ENCODE data around the gene GNAS-AS1.

Gene GNAS-AS1

GRCh38 chr20:58876437-58876836 lies 25.7 kb upstream of the GNAS-AS1 start:
- Histone ChIP-seq H3K36me3 (replicated peaks in 1 of 2; ENCODE audit: control insufficient read depth in 2 of 2, insufficient read depth in 2 of 2, low read length in 2 of 2) (no peaks in the 10 kb centered on the region), H3K9ac (ENCODE audit: low read depth, low read length, poor library complexity) (no peak overlapping the region), H3K79me1 (ENCODE audit: low read depth, low read length) (no peaks in the 10 kb centered on the region), H2BK15ac (ENCODE audit: low read length) (no peak overlapping the region), H3K4me1 (ENCODE audit: control insufficient read depth in 2 of 2, insufficient read depth in 1 of 2, low read depth in 1 of 2, low read length in 2 of 2) (peaks cover 36 to 38% of the 10 kb centered on the region in 2 donors), H3K14ac (ENCODE audit: low read length) (no peak overlapping the region), H2BK120ac (ENCODE audit: low read depth, low read length) (no peak overlapping the region), H4K8ac (ENCODE audit: low read depth, low read length) (no peak overlapping the region), H3K4me2 (ENCODE audit: insufficient read depth, low read length, poor library complexity, severe bottlenecking) (no peak overlapping the region), H3K9me3 (replicated peaks in 1 of 2; ENCODE audit: control insufficient read depth in 2 of 2, insufficient read depth in 1 of 2, low read depth in 1 of 2, low read length in 2 of 2) (no peaks in the 10 kb centered on the region), H3K27me3 (ENCODE audit: control insufficient read depth in 3 of 3, insufficient read depth in 3 of 3, low read depth in 1 of 3, low read length in 3 of 3) (no peaks in the 10 kb centered on the region), H3K4ac (ENCODE audit: low read length) (no peak overlapping the region), H2BK12ac (ENCODE audit: low read length) (no peak overlapping the region), H3K27ac (replicated peaks; ENCODE audit: low read length) (no peak overlapping the region), H3K4me3 (ENCODE audit: low read length in 2 of 2) (no peak overlapping the region), H2AFZ (ENCODE audit: low read length) (peak overlapping the region; percentile 77), H3K18ac (ENCODE audit: low read length) (peak overlapping the region; percentile 29), H4K91ac (ENCODE audit: low read depth, low read length, poor library complexity) (no peak overlapping the region), H3K23ac (ENCODE audit: low read depth, low read length, poor library complexity) (no peak overlapping the region), H2AK5ac (ENCODE audit: low read depth, low read length) (no peak overlapping the region), H2BK5ac (ENCODE audit: low read length) (no peak overlapping the region)
- DNase-seq (ENCODE audit: low spot score) = no peak
- no CpG with 5 or more reads among the region's 7 CpGs for WGBS, 2 donors (ENCODE audit: extremely low coverage in 2 of 2, insufficient read length in 2 of 2, insufficient replicate concordance in 1 of 2)

- H3K27ac ChIP-seq (replicated peaks; ENCODE audit: low read length) = no peak overlapping the region
- no peak overlapping the region for H3K14ac ChIP-seq (ENCODE audit: low read length)
- no peaks in the 10 kb centered on the region for H3K9me3 ChIP-seq (replicated peaks in 1 of 2; ENCODE audit: control insufficient read depth in 2 of 2, insufficient read depth in 1 of 2, low read depth in 1 of 2, low read length in 2 of 2)
- H2BK15ac ChIP-seq (ENCODE audit: low read length) = peak overlapping the region; percentile 30
- no peak for DNase-seq (ENCODE audit: low spot score)
- no peak overlapping the region for H3K4me3 ChIP-seq (ENCODE audit: low read length in 2 of 2)
- no peak overlapping the region for H4K8ac ChIP-seq (ENCODE audit: low read depth, low read length)
- no peaks in the 10 kb centered on the region for H3K36me3 ChIP-seq (replicated peaks in 1 of 2; ENCODE audit: control insufficient read depth in 2 of 2, insufficient read depth in 2 of 2, low read length in 2 of 2)
- H3K4me2 ChIP-seq (ENCODE audit: insufficient read depth, low read length, poor library complexity, severe bottlenecking) = no peak overlapping the region
- peak overlapping the region; percentile 83 for H2AK5ac ChIP-seq (ENCODE audit: low read depth, low read length)
- no peak overlapping the region for H3K4ac ChIP-seq (ENCODE audit: low read length)
- peaks cover 33 to 38% of the 10 kb centered on the region in 2 donors for H3K4me1 ChIP-seq (ENCODE audit: control insufficient read depth in 2 of 2, insufficient read depth in 1 of 2, low read depth in 1 of 2, low read length in 2 of 2)
- WGBS, 2 donors (ENCODE audit: extremely low coverage in 2 of 2, insufficient read length in 2 of 2, insufficient replicate concordance in 1 of 2) = no CpG with 5 or more reads among the region's 12 CpGs
- H3K18ac ChIP-seq (ENCODE audit: low read length) = peak overlapping the region; percentile 60
- H2AFZ ChIP-seq (ENCODE audit: low read length) = peak overlapping the region; percentile 18
- peak overlapping the region; percentile 26 for H2BK12ac ChIP-seq (ENCODE audit: low read length)
- H3K9ac ChIP-seq (ENCODE audit: low read depth, low read length, poor library complexity) = no peak overlapping the region
- no peak overlapping the region for H2BK5ac ChIP-seq (ENCODE audit: low read length)
- no peaks in the 10 kb centered on the region for H3K79me1 ChIP-seq (ENCODE audit: low read depth, low read length)
- no peak overlapping the region for H4K91ac ChIP-seq (ENCODE audit: low read depth, low read length, poor library complexity)
- no peaks in the 10 kb centered on the region for H3K27me3 ChIP-seq (ENCODE audit: control insufficient read depth in 3 of 3, insufficient read depth in 3 of 3, low read depth in 1 of 3, low read length in 3 of 3)
- no peak overlapping the region for H2BK120ac ChIP-seq (ENCODE audit: low read depth, low read length)
- no peak overlapping the region for H3K23ac ChIP-seq (ENCODE audit: low read depth, low read length, poor library complexity)
Observed at GRCh38 chr20:58875541-58876134, 24.9 kb upstream of the GNAS-AS1 start.

GRCh38 chr20:58875111-58875510 lies 24.4 kb upstream of the GNAS-AS1 start:
- Histone ChIP-seq H2BK5ac (ENCODE audit: low read length) (no peak overlapping the region), H3K18ac (ENCODE audit: low read length) (no peak overlapping the region), H2AK5ac (ENCODE audit: low read depth, low read length) (peak overlapping the region; percentile 83), H3K4me1 (ENCODE audit: control insufficient read depth in 2 of 2, insufficient read depth in 1 of 2, low read depth in 1 of 2, low read length in 2 of 2) (peaks cover 33 to 38% of the 10 kb centered on the region in 2 donors), H3K23ac (ENCODE audit: low read depth, low read length, poor library complexity) (no peak overlapping the region), H3K27ac (replicated peaks; ENCODE audit: low read length) (no peak overlapping the region), H4K91ac (ENCODE audit: low read depth, low read length, poor library complexity) (no peak overlapping the region), H2BK120ac (ENCODE audit: low read depth, low read length) (no peak overlapping the region), H3K9ac (ENCODE audit: low read depth, low read length, poor library complexity) (no peak overlapping the region), H2BK15ac (ENCODE audit: low read length) (no peak overlapping the region), H3K27me3 (ENCODE audit: control insufficient read depth in 3 of 3, insufficient read depth in 3 of 3, low read depth in 1 of 3, low read length in 3 of 3) (no peaks in the 10 kb centered on the region), H3K4me3 (ENCODE audit: low read length in 2 of 2) (no peak overlapping the region), H2BK12ac (ENCODE audit: low read length) (no peak overlapping the region), H4K8ac (ENCODE audit: low read depth, low read length) (no peak overlapping the region), H3K4ac (ENCODE audit: low read length) (no peak overlapping the region), H3K4me2 (ENCODE audit: insufficient read depth, low read length, poor library complexity, severe bottlenecking) (no peak overlapping the region), H3K9me3 (replicated peaks in 1 of 2; ENCODE audit: control insufficient read depth in 2 of 2, insufficient read depth in 1 of 2, low read depth in 1 of 2, low read length in 2 of 2) (no peaks in the 10 kb centered on the region), H3K36me3 (replicated peaks in 1 of 2; ENCODE audit: control insufficient read depth in 2 of 2, insufficient read depth in 2 of 2, low read length in 2 of 2) (no peaks in the 10 kb centered on the region), H3K14ac (ENCODE audit: low read length) (no peak overlapping the region), H3K79me1 (ENCODE audit: low read depth, low read length) (no peaks in the 10 kb centered on the region), H2AFZ (ENCODE audit: low read length) (no peak overlapping the region)
- DNase-seq (ENCODE audit: low spot score) = no peak
- WGBS, 2 donors (ENCODE audit: extremely low coverage in 2 of 2, insufficient read length in 2 of 2, insufficient replicate concordance in 1 of 2) = no CpG with 5 or more reads among the region's 3 CpGs

GRCh38 chr20:58874469-58874868 lies 23.8 kb upstream of the GNAS-AS1 start:
- no peak overlapping the region for H3K9ac ChIP-seq (ENCODE audit: low read depth, low read length, poor library complexity)
- H3K4me3 ChIP-seq (ENCODE audit: low read length in 2 of 2) = no peak overlapping the region
- H2BK15ac ChIP-seq (ENCODE audit: low read length) = no peak overlapping the region
- no peak overlapping the region for H3K23ac ChIP-seq (ENCODE audit: low read depth, low read length, poor library complexity)
- H3K18ac ChIP-seq (ENCODE audit: low read length) = no peak overlapping the region
- no peak overlapping the region for H4K8ac ChIP-seq (ENCODE audit: low read depth, low read length)
- H2AFZ ChIP-seq (ENCODE audit: low read length) = peak overlapping the region; percentile 89
- no peak overlapping the region for H2BK120ac ChIP-seq (ENCODE audit: low read depth, low read length)
- WGBS, 2 donors (ENCODE audit: extremely low coverage in 2 of 2, insufficient read length in 2 of 2, insufficient replicate concordance in 1 of 2) = no CpG with 5 or more reads among the region's 1 CpG
- no peak overlapping the region for H3K14ac ChIP-seq (ENCODE audit: low read length)
- H3K9me3 ChIP-seq (replicated peaks in 1 of 2; ENCODE audit: control insufficient read depth in 2 of 2, insufficient read depth in 1 of 2, low read depth in 1 of 2, low read length in 2 of 2) = no peaks in the 10 kb centered on the region
- H3K4me2 ChIP-seq (ENCODE audit: insufficient read depth, low read length, poor library complexity, severe bottlenecking) = no peak overlapping the region
- H2BK12ac ChIP-seq (ENCODE audit: low read length) = no peak overlapping the region
- H4K91ac ChIP-seq (ENCODE audit: low read depth, low read length, poor library complexity) = no peak overlapping the region
- DNase-seq (ENCODE audit: low spot score) = no peak
- H3K4ac ChIP-seq (ENCODE audit: low read length) = no peak overlapping the region
- H2BK5ac ChIP-seq (ENCODE audit: low read length) = no peak overlapping the region
- no peak overlapping the region for H2AK5ac ChIP-seq (ENCODE audit: low read depth, low read length)
- no peak overlapping the region for H3K27ac ChIP-seq (replicated peaks; ENCODE audit: low read length)
- peaks cover 28 to 32% of the 10 kb centered on the region in 2 donors for H3K4me1 ChIP-seq (ENCODE audit: control insufficient read depth in 2 of 2, insufficient read depth in 1 of 2, low read depth in 1 of 2, low read length in 2 of 2)
- H3K27me3 ChIP-seq (ENCODE audit: control insufficient read depth in 3 of 3, insufficient read depth in 3 of 3, low read depth in 1 of 3, low read length in 3 of 3) = peaks cover 0 to 3% (median 0%) of the 10 kb centered on the region in 3 experiments
- no peaks in the 10 kb centered on the region for H3K79me1 ChIP-seq (ENCODE audit: low read depth, low read length)
- H3K36me3 ChIP-seq (replicated peaks in 1 of 2; ENCODE audit: control insufficient read depth in 2 of 2, insufficient read depth in 2 of 2, low read length in 2 of 2) = no peaks in the 10 kb centered on the region

Data from neuronal stem cell (in vitro differentiated cells).